GM19035 (cell line): ENCODE data around the gene FAM50A.
A peak's percentile ranks its signal among the peaks of the same experiment; 100 is the strongest.

Experiments used
- ATAC-seq: cut with Tn5 transposase; IDR thresholded peaks from one replicate; pipeline ENCODE4 v1.9.1; 2021; ENCODE audit not compliant: unreplicated experiment

FAM50A gene

DNA sequence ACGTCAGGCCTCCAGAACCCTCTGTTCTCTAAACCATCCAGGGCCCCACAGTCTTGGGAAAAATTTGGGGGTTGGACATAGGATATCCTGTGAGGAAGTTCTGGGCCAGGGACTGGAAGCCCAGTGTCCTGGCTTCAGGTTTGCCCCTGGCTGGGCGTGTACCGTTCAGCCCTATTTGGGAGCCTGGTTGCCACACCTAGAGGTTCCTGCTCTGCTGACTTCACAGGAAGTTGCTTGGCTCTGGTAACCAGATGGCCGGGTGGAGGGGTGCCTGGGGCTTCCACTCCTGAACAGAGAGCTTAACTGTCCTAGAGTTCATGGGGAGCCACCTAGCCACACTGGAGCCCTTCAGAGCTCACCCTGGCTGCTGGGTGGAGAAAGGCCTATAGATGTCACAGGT lies 31.5 kb upstream of the FAM50A start:
- no peak for ATAC-seq

DNA sequence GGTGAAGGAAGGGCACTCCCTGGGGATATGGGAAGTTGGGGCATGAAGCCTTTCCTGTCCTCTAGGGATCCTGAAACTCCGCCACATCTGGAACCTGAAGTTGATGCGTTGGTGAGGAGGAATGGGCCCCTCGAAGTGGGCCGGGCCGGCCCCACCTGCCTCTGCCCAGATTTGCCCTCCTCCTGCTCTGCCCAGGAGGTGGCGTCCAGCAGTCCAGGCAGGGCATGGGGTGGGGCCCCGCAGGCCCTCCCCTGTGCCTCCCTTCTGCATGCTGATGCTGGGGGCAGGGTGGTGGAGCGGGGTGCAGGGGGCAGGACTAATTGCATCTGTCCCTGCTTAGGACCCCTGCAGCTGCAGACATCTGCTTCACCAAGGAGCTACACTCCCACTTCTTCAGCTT lies 30.8 kb upstream of the FAM50A start:
- no peak for ATAC-seq

DNA sequence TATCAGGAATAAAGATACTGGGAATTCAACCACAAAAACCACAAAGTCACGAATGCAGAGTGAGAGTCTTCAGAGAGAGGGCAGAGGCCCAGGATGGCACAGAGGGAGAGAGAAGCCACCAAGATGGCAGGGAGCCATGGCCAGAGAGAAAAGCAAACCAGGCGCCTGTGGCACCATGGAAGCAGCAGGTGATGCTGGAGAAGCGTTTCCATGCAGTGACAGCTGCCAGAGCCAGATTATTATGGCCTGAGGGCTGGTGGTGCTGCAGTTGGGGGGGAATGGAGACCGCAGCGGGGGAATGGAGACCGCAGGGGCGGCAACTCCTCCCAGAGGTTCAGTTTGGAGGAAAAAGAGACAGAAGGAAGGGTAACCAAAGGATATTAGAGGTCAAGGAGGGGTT lies 26.8 kb upstream of the FAM50A start:
- no peak for ATAC-seq

DNA sequence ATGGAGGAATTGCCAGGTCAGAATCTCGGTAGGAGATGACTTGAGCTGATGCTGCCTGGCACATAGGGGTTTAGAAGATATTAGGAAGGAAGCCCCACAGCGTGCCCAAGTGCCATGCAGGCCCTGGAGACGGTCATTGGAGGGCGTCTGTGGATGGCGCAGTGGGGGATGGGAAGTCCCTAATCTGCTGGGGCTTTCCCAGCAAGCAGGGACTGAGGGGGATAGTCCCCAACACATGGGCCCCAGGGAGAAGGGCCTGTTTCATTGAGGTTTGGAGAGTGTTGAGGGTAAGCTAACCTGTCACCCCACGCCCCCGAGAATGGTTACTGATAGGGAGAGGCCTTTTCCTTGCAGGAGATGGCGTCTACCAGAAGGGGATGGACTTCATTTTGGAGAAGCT lies 24.8 kb upstream of the FAM50A start:
- ATAC-seq: no peak

DNA sequence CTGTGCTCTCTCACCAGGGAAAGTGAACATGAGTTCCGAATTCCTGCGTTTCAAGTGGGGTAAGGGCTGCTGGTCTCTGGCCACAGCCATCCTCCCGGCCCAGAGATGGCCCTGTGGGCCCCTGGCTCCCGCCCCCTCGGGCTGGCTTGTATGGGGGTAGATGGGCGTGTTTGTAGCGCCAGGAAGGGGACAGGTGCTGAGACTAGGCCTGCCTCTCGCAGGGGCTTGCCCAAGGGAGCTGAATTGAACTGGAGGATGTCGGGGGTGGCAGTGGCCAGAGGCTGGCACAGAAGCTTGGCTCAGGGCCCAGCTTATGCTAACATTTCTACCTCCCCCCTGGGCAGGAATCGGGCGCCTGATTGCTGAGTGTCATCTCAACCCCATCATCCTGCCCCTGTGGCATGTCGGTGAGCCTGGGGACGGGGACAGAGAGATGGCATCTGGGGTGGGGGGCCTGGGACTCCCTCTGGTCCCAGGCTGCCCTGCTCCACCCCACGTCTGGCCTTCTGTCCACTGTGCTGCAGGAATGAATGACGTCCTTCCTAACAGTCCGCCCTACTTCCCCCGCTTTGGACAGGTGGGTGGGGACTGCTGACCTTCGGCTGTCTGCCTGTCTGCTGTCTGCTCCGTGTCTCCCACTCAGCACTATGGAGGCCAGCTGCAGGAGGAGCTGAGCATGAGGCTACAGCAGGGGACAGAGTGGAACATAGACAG lies 24.1 kb upstream of the FAM50A start:
- ATAC-seq: no peak

DNA sequence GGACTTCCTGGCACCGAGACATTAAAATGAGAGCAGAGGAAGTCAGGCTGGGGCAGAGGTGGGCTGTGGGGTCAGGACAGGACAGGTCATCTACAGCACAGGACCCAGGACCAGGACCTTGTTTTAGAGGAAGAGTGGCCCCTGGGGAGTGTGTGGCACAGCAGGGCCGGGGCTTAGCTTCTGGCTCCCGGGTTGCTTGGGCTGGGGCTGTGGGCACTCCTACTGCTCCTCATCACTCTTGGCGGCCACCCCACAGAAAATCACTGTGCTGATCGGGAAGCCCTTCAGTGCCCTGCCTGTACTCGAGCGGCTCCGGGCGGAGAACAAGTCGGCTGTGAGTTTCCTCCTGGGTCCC lies 23.6 kb upstream of the FAM50A start:
- no peak for ATAC-seq

DNA sequence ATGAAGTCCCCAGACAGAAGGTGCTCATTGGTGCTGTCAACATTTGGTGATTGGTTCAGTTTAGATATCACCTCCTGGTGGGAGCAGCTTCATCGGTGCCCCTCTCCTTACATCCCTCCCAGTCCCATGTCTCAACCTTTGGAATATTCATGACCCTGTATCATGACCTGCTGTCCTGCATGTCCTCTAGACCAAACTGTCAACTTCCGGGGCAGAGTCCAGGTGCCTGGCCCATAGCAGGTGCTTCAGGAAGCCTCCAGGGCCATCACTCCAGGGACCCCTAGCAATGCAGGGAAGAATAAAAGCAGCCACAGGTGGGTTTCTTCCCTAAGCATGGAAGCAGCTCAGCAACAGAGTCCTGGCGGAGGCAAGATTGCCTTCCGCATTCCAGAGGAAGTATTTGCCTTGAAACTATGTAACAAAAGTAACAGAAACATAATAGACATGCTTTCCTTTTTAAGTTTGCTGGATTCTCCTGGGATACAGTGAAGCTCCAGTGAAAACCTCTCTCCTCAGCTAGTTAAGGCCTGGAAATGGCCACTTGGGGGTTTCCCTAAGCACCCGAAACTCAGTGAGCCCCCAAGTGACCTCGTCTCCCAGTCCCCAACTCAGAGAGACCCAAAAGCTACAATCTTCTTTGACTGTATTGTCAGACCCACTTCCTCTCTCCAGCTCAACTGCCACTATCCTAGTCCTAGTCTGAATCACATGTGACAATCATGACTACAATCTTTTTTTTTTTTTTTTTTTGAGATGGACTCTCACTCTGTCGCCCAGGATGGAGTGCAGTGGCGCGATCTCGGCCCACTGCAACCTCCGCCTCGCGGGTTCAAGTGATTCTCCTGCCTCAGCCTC lies 16.8 kb upstream of the FAM50A start:
- no peak for ATAC-seq

DNA sequence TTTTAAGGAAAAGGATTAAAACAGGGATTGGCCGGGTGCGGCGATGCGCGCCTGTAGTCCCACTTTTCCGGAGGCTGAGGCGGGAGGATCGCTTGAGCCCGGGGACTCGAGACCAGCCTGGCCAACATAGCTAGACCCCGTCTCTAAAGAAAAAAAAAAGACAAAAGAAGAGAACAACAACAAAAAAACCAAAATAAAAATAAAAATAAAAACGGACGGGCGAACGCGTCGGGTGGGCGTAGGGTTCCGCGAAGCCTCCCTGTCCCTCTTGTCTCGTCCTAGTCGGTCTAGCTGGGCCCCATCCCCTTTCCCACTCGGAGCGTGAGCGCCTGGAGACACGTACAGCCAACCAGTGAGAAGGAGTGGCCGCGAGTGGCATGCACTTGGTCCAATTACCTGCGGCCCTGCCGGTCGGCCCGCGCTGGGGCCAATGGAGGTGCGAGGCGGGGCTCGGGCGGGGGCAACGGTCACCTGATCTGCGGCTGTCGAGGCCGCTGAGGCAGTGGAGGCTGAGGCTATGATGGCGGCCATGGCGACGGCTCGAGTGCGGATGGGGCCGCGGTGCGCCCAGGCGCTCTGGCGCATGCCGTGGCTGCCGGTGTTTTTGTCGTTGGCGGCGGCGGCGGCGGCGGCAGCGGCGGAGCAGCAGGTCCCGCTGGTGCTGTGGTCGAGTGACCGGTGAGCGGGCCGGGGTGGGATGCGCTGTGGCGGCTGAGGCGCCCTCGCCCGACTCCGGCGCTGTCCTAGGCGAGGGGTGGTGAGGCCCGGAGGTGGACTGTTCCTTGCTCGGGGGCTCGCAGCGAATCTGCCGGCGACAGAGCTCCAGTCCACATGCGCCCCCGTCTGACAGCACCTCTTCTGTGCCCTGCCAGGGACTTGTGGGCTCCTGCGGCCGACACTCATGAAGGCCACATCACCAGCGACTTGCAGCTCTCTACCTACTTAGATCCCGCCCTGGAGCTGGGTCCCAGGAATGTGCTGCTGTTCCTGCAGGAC lies 15.5 kb upstream of the FAM50A start, which contains the start of gene ATP6AP1:
Gene ATP6AP1, plus strand, starts transcription at position 502 of the 996 bp plus-strand sequence. Its CDS starts 16 bp downstream, at position 518.
- peak; percentile 95 for ATAC-seq

DNA sequence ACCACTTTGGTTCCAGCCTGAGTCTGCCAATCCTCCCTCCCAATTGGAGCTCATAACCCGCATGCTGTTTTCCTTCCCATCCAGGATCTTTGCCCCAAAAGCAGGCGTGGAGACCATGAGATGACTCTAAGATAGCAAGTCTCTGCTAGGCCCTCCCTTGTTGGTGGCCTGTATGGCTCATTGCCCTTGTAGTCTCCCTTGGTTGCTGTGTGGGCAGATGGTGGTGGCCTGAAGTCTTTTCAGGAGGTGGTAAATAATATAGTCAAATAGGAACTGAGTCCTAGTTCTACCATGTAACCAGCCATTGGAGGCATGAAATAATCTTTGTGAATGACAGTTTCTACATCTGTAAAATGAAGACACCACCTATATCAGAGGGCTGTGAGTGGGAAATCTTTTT lies 14.2 kb upstream of the FAM50A start:
- ATAC-seq: no peak

DNA sequence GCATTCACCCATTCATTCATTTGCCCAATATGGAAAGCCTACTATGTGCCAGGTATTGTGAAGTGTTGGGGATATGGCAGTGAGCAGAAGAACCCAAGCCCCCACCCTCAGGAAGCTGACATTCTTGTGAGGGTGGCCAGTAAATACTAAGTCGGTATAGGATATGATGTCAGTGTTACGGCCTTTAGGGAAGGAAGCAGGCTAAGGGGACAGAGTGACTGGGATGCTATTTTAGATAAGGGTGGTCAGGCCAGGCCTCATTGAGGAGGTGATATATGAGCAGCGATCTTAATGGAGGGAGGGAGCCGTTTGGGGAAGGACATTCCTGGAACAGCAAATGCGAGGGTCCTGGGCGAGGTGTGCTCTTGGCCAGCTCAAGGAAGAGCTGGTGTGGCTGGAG lies 13.5 kb upstream of the FAM50A start:
- no peak for ATAC-seq

DNA sequence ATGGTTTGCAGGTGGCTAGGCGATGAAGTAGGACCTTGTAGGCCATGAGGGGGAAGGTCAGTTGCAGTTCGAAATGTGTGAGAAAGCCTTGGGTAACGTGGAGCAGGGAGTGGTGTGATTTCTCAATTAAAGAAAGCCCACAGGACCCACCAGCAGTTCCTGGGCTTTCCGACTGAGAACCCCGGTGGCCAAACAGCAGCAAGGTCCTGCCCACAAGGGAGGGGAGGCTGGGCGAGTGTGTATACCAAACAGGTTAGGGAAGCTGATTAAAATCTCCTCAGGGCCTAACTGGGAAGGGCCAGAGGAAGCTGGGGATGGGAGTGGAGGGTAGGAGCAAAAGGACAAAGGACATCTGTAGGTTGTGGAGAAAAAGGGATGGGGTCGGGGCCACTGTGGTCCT lies 13.0 kb upstream of the FAM50A start:
- no peak for ATAC-seq

DNA sequence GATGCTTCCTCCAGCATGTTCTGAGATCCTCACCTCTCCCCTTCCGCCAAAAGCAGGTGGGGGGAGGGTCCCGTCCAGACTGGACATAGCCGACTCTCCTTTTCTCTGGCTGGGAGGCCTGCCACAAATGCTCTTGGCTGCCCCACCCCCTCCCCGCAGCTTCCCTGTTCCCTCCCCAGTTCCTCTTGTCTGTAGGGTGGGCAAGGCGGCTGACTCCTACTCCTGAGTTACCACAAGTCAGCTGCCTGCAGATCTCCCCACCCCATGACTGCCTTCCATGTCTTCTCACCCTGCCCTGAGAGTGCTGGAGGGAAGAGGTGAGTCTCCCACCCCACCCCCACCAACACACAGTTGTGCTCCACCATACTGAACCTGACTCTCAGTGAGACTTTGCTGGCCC lies 12.6 kb upstream of the FAM50A start:
- no peak for ATAC-seq

DNA sequence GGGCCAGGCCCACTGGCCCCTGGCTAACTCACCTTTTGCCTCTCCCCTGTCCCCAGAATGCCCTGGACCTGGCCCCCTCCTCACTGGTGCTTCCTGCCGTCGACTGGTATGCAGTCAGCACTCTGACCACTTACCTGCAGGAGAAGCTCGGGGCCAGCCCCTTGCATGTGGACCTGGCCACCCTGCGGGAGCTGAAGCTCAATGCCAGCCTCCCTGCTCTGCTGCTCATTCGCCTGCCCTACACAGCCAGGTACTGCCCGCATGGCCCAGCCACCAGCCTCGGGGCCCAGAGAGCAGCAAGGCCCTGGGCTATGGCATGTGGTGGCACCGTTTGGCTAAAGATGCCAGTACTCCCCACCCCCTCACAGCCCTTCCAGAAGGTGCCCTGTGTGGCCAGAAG lies 11.7 kb upstream of the FAM50A start:
- no peak for ATAC-seq

DNA sequence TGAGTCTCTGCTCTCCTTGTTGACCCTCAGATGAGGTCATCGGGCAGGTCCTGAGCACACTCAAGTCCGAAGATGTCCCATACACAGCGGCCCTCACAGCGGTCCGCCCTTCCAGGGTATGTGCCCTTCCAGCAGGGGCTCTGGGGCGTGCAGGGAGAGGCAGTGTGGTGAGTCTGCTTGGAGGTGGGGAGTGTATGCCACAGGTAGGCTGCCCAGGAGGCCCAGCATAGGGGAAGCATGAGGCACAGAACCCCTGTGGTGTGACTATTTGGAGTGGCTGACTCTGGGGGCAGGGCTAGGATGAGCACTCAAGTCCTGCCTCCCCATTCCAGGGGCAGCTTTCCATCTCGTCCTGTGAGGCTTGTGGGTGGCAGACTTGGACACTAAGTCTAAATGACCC lies 10.3 kb upstream of the FAM50A start:
- ATAC-seq: no peak

DNA sequence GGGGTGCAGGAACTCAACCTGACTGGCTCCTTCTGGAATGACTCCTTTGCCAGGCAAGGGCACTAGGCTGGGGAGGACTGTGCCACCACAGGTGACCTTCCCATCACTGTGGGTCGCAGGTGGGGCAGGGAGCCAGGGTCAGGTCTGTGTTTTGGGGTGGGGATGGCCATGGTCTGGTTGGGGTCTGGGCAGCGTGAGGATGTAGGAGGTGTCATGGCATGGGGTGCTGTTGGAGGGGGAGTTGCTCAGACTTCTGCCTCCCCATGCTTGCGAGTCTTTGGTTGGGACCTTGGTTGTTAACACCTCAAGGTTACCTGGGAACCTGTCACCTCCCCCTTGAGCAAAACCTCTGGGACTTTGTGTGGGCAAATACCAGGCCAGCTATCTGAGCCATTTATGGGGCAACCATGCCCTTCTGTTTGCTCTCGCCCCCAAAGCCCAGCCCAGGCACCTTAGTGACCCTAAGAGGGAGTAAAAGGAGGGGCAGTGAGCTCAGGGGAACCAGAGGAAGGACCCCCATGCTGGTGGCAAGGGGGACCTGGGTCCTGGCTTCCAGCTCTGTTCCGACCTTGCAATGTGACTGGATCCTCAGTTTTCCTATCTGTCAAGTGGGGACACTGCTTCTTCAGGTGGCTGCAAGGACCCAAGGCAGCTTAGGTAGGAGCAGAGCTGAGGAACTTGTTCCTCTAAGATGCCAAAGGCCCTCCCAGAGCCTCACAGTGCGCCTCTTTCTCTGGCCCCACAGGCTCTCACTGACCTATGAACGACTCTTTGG lies 9.4 kb upstream of the FAM50A start:
- ATAC-seq: no peak

DNA sequence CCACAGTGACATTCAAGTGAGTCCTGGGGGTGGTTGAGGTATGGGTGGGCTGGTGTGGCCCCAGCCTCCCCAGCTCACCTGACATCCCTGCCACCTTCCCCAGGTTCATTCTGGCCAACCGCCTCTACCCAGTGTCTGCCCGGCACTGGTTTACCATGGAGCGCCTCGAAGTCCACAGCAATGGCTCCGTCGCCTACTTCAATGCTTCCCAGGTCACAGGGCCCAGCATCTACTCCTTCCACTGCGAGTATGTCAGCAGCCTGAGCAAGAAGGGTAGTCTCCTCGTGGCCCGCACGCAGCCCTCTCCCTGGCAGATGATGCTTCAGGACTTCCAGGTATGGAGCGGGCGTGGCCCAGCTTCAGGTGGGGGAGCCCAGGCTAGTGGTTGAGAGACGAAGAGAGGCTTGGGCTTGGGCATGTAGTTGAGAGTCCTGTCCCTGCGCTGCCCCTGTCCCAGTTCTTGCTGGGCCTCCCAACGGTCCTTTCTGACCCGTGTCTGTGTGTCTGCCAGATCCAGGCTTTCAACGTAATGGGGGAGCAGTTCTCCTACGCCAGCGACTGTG lies 8.7 kb upstream of the FAM50A start:
- ATAC-seq: no peak

DNA sequence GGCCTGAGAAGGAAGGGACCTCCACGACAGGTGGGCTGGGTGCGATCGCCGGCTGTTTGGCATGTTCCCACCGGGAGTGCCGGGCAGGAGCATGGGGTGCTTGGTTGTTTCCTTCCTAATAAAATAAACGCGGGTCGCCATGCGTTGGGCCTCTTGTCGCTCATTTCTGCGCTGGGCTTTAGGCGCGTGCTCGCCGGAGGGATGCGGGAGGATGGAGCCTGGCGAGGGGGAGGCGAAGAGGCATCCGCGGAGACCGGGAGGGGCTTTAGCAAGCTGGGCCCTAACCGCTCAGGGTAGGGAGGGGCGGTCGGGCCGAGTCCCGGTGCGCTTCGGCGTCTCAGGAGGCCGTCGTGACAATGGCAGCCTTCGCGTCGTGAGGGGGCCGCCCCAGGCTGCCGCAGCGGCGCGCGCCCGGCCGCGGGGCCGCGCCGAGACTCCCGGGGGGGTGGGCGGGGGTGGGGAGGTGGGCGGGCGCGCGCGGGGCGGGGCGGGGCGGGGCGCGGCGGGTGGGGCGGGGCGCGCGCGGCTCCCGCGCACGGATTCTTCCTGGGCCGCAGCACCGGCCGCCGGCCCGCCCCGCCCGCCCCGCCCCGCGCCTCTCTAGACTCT lies 7.5 kb upstream of the FAM50A start:
- no peak for ATAC-seq

DNA sequence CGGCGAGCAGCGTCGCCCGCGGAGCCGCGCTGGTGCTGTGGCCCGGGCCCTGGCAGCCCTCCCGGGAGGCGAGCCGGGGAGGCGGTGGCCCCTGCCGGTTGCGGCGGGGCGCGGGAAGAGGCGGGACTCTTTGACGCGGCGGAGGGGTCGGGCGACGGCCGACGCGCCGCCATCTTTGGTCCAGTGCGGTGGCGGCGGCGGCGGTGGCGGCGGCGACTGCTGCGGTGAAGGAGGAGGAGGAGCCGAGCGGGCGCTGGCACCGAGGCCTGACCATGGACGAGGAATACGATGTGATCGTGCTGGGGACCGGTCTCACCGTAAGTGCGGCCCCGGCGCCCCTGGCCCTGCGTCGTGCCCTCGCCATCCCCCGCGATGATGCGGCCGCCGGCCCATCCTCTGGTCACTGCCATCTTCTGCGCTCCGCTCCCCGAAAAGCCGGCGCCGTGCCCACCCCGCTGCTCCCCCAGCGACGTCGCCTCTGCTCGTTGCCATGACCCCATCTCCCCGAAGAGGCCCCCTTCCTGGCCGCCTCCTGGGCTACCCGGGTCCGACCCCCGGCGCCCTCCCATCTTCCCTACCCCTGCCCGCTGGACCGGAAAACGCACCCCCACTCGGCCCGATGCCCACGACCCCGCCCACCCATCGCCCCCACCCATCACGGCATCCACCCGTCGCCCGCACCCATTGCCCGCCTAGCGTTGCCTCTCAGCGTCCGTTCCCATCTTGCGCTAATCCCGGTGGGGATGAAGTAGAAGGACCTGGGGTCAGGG lies 6.8 kb upstream of the FAM50A start, which contains the start of gene GDI1:
Gene GDI1, plus strand, starts transcription at position 172 of the 770 bp plus-strand sequence. Its CDS starts 101 bp downstream, at position 273.
- ATAC-seq: no peak
